ENCODE measurements around the gene TRPM8.
"Not testable (repeated sequence)": the region's sequence is repeated elsewhere in the genome, so short reads cannot be mapped to it uniquely, and the experiment has no call there.

The TRPM8 gene

GRCh38 chr2:233917116-233917515 is at the start of gene TRPM8:
Gene TRPM8, plus strand, starts transcription at chr2:233917373. Its CDS starts 9,165 bp downstream, at chr2:233926538.
- no peak for DNase-seq (ENCODE audit: low spot score)

- peak; percentile 64 for DNase-seq (ENCODE audit: low spot score)
Measured at GRCh38 chr2:233867993-233868532, 49.1 kb upstream of the TRPM8 start, which contains the start of gene MSL3B. Gene MSL3B, minus strand, starts transcription at chr2:233868386.

- DNase-seq (ENCODE audit: low spot score) = no peak
Measured at GRCh38 chr2:233871432-233871831, 45.7 kb upstream of the TRPM8 start.

- not testable (repeated sequence) for DNase-seq (ENCODE audit: low spot score)
Measured at GRCh38 chr2:233872125-233872524, 45.0 kb upstream of the TRPM8 start.

GRCh38 chr2:233882353-233882752 is 34.8 kb upstream of the TRPM8 start:
- no peak for DNase-seq (ENCODE audit: low spot score)

GRCh38 chr2:233892793-233893192 is 24.4 kb upstream of the TRPM8 start:
- DNase-seq (ENCODE audit: low spot score) = no peak

- DNase-seq (ENCODE audit: low spot score) = not testable (repeated sequence)
Measured at GRCh38 chr2:233896253-233896652, 20.9 kb upstream of the TRPM8 start.

- DNase-seq (ENCODE audit: low spot score) = no peak
Measured at GRCh38 chr2:233901367-233901766, 15.8 kb upstream of the TRPM8 start.

GRCh38 chr2:233901884-233902283 is 15.3 kb upstream of the TRPM8 start:
- no peak for DNase-seq (ENCODE audit: low spot score)

- no peak for DNase-seq (ENCODE audit: low spot score)
Measured at GRCh38 chr2:233905945-233906344, 11.2 kb upstream of the TRPM8 start.

- no peak for DNase-seq (ENCODE audit: low spot score)
Measured at GRCh38 chr2:233907627-233908026, 9.5 kb upstream of the TRPM8 start.

GRCh38 chr2:233912691-233913423 is 4.3 kb upstream of the TRPM8 start:
- no peak for DNase-seq (ENCODE audit: low spot score)

GRCh38 chr2:233915128-233915527 is 2.0 kb upstream of the TRPM8 start:
- no peak for DNase-seq (ENCODE audit: low spot score)

- DNase-seq (ENCODE audit: low spot score) = no peak
Measured at GRCh38 chr2:233919319-233919718, 2.1 kb downstream of the TRPM8 start.

GRCh38 chr2:233919938-233920337 is 2.8 kb downstream of the TRPM8 start:
- DNase-seq (ENCODE audit: low spot score) = peak; percentile 8

- no peak for DNase-seq (ENCODE audit: low spot score)
Measured at GRCh38 chr2:233922471-233922870, 5.3 kb downstream of the TRPM8 start.

GRCh38 chr2:233925402-233925801 is 8.2 kb downstream of the TRPM8 start:
- DNase-seq (ENCODE audit: low spot score) = no peak

GRCh38 chr2:233926806-233927205 is 9.6 kb downstream of the TRPM8 start:
- no peak for DNase-seq (ENCODE audit: low spot score)

GRCh38 chr2:233928594-233929351 is 11.6 kb downstream of the TRPM8 start:
- peak; percentile 10 for DNase-seq (ENCODE audit: low spot score)

GRCh38 chr2:233929352-233930022 is 12.3 kb downstream of the TRPM8 start:
- no peak for DNase-seq (ENCODE audit: low spot score)

- no peak for DNase-seq (ENCODE audit: low spot score)
Measured at GRCh38 chr2:233934524-233934923, 17.4 kb downstream of the TRPM8 start.

GRCh38 chr2:233935426-233935825 is 18.3 kb downstream of the TRPM8 start:
- DNase-seq (ENCODE audit: low spot score) = no peak
